Measurements from ENCODE around the gene SIRPG.

DNA sequence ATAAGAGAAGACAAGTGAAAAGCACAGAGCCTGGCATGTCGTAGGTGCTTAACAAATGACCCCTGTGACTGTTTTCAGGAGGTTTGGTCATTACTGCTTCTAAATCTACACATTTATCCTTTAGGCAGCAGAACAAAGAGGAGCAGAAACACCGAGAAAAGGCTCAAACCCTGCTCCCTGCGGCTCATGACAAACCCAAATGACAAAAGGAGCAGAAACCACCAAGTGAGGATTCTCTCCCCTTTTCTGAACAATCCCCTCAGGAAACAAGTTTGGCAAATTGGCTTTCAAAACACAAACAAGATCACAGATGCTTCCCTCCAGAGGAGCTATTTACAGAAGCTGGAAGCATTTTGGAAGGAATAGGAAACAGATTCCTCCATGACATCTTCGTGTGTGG is 15.8 kb upstream of the SIRPG start:
- TF ChIP-seq, protein P1, sequence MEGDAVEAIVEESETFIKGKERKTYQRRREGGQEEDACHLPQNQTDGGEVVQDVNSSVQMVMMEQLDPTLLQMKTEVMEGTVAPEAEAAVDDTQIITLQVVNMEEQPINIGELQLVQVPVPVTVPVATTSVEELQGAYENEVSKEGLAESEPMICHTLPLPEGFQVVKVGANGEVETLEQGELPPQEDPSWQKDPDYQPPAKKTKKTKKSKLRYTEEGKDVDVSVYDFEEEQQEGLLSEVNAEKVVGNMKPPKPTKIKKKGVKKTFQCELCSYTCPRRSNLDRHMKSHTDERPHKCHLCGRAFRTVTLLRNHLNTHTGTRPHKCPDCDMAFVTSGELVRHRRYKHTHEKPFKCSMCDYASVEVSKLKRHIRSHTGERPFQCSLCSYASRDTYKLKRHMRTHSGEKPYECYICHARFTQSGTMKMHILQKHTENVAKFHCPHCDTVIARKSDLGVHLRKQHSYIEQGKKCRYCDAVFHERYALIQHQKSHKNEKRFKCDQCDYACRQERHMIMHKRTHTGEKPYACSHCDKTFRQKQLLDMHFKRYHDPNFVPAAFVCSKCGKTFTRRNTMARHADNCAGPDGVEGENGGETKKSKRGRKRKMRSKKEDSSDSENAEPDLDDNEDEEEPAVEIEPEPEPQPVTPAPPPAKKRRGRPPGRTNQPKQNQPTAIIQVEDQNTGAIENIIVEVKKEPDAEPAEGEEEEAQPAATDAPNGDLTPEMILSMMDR (IDR thresholded peaks at IDR 0.05) = no peak
- TF ChIP-seq RFX5 (IDR thresholded peaks at IDR 0.05; ENCODE audit: low read length) (no peak), TAF1 (IDR thresholded peaks at IDR 0.05; ENCODE audit: borderline replicate concordance, low read depth, low read length) (no peak), SIN3A (IDR thresholded peaks at IDR 0.05; ENCODE audit: borderline replicate concordance, low read depth, low read length) (no peak), RXRA (IDR thresholded peaks at IDR 0.05; ENCODE audit: borderline replicate concordance, low read depth) (no peak), POLR2AphosphoS5 (IDR thresholded peaks at IDR 0.05; ENCODE audit: low read depth, low read length) (no peak)
- TF ChIP-seq, protein P2, sequence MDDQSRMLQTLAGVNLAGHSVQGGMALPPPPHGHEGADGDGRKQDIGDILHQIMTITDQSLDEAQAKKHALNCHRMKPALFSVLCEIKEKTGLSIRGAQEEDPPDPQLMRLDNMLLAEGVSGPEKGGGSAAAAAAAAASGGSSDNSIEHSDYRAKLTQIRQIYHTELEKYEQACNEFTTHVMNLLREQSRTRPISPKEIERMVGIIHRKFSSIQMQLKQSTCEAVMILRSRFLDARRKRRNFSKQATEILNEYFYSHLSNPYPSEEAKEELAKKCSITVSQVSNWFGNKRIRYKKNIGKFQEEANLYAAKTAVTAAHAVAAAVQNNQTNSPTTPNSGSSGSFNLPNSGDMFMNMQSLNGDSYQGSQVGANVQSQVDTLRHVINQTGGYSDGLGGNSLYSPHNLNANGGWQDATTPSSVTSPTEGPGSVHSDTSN (IDR thresholded peaks at IDR 0.05) = no peak
